CD4-positive, alpha-beta T cell treated with Interleukin-4 for 1 hour (primary cell): ENCODE measurements around the gene CACNB3.

Experiments
- DNase-seq, 2 donors: peaks; one replicate each; pipeline ENCODE4 v3.0.0-alpha.2; 2020 to 2022

The CACNB3 gene

GRCh38 chr12:48817873-48818830, at the start of gene CACNB3:
Gene CACNB3 (plus strand): TSS chr12:48818496. CDS start chr12:48818930, 434 bp downstream.
- peak; percentile 71 to 84 for DNase-seq

- no peak for DNase-seq
These were observed 49.6 kb upstream of the CACNB3 start for GRCh38 chr12:48768736-48769135.

- no peak for DNase-seq
These were observed 47.5 kb upstream of the CACNB3 start for GRCh38 chr12:48770756-48771155.

- DNase-seq, result no peak
These were observed 46.6 kb upstream of the CACNB3 start for GRCh38 chr12:48771588-48772112.

GRCh38 chr12:48773686-48774085, 44.6 kb upstream of the CACNB3 start:
- DNase-seq, result no peak

GRCh38 chr12:48774516-48774915, 43.8 kb upstream of the CACNB3 start:
- no peak for DNase-seq

- no peak for DNase-seq
These were observed 43.0 kb upstream of the CACNB3 start for GRCh38 chr12:48775299-48775698.

- no peak for DNase-seq
These were observed 42.2 kb upstream of the CACNB3 start for GRCh38 chr12:48775991-48776649.

- DNase-seq, result no peak
These were observed 41.3 kb upstream of the CACNB3 start for GRCh38 chr12:48776956-48777355.

GRCh38 chr12:48777501-48778400, 40.5 kb upstream of the CACNB3 start:
- no peak for DNase-seq

GRCh38 chr12:48779869-48780268, 38.4 kb upstream of the CACNB3 start:
- no peak for DNase-seq

GRCh38 chr12:48780381-48781025, 37.8 kb upstream of the CACNB3 start:
- DNase-seq, result no peak

GRCh38 chr12:48781750-48782456, 36.4 kb upstream of the CACNB3 start:
- DNase-seq, result no peak

GRCh38 chr12:48782457-48783395, 35.6 kb upstream of the CACNB3 start:
- DNase-seq, result no peak

- DNase-seq, result no peak
These were observed 34.9 kb upstream of the CACNB3 start for GRCh38 chr12:48783432-48783831.

- DNase-seq, result no peak
These were observed 31.4 kb upstream of the CACNB3 start for GRCh38 chr12:48786591-48787544.

- DNase-seq, result no peak
These were observed 30.3 kb upstream of the CACNB3 start for GRCh38 chr12:48787791-48788523.

- no peak for DNase-seq
These were observed 29.8 kb upstream of the CACNB3 start for GRCh38 chr12:48788524-48788853.
